PC-9 (cell line): ENCODE measurements around the gene CNTN4.

Experiments
- CTCF ChIP-seq: fragments of 200-600 bp; sonication (generic); conservative IDR thresholded peaks from 2 replicates; pipeline ENCODE4 v1.6.1; 2017; ENCODE audit warnings: mixed run types, antibody characterized with exemption, mild to moderate bottlenecking, moderate library complexity
- EZH2 ChIP-seq: fragments of 200-600 bp; sonication (generic); IDR thresholded peaks from 2 replicates; pipeline ENCODE4 v1.8.0; 2017; ENCODE audit warnings: antibody characterized with exemption, low read depth

GRCh38 chr3:2861120-2861519 is 762.5 kb downstream of the CNTN4 start:
- TF ChIP-seq CTCF (no peak), EZH2 (no peak)
